ENCODE data around the gene REXO1. TPM values are rescaled to one million over a fixed set of nuclear protein-coding genes. Genes with fewer than 3 reads are reported as not detected.

REXO1 gene
- total and polyA plus RNA-seq, 9 of the 15 experiments (the other 6 are each of a cell fraction or from before 2014, with no cell fraction given) = 0.04 to 63.3 (median 15.8) TPM

GRCh38 chr19:1826557-1827521, 21.4 kb downstream of the REXO1 start:
- peaks cover 79% of the 10 kb centered on the region; the same call in 2 of the 3 replicates for H3K36me3 ChIP-seq (ENCODE audit: control insufficient read depth, insufficient read depth, low read length)
- ATAC-seq (peak; percentile 78), DNase-seq (ENCODE audit: extremely low read depth in 1 of 4, low spot score in 3 of 4) (peak; percentile 80 to 86 (median 84)), FAIRE-seq (peak; percentile 82)
- peak overlapping the region; percentile 21; the same call in 1 of the 2 replicates for H2AFZ ChIP-seq (ENCODE audit: low read depth, low read length)
- 8% methylated on average over 37 of the region's 63 CpGs for WGBS (ENCODE audit: insufficient coverage, low coverage, missing lambda C conversion rate)
- H3K4me2 ChIP-seq (ENCODE audit: insufficient read depth, low read length) = peak overlapping the region; percentile 83
- no peaks in the 10 kb centered on the region for H3K9me1 ChIP-seq (ENCODE audit: control insufficient read depth, insufficient read depth, low read length)
- H3K9me3 ChIP-seq (replicated peaks; ENCODE audit: control insufficient read depth, insufficient read depth, low read depth, low read length) = no peaks in the 10 kb centered on the region
- no peaks in the 10 kb centered on the region for H3K27me3 ChIP-seq (ENCODE audit: control insufficient read depth in 2 of 2, insufficient read depth in 2 of 2, low read length in 2 of 2)
- ChIA-PET POLR2A (interaction anchor here (0.5 to 3.7 kb wide), 11 partner anchors 9 to 920 kb away, joined by 3 to 27 read pairs (median 4); no protein-coding TSS in a partner anchor), CTCF (ENCODE audit: low intra/inter-chr PET ratio) (interaction anchor here (0.8 to 2.3 kb wide), 3 partner anchors 31 to 280 kb away, joined by 3 to 12 read pairs (median 11); no protein-coding TSS in a partner anchor)
- H3K4me3 ChIP-seq = peak overlapping the region; percentile 42
- TSS peak; percentile 34 for BruUV-seq (replicated peaks)
- peaks cover 11 to 61% of the 10 kb centered on the region in 2 experiments for H3K4me1 ChIP-seq (replicated peaks in 1 of 2; ENCODE audit: control insufficient read depth in 2 of 2, insufficient read depth in 2 of 2, low read length in 2 of 2)
- H3K27ac ChIP-seq (ENCODE audit: extremely low read depth, low read depth, low read length) = peak overlapping the region; percentile 67
- H4K20me1 ChIP-seq (replicated peaks; ENCODE audit: control insufficient read depth, insufficient read depth, low read length) = no peaks in the 10 kb centered on the region
- in situ Hi-C loops (cut with MboI) (no loop called here), intact Hi-C loops (cut with micrococcal nuclease) (loop anchor here (1.0 to 2.0 kb wide), 2 partner anchors 14 to 52 kb away; partner anchors contain the start of gene ATP8B3)
- H3K9ac ChIP-seq (ENCODE audit: insufficient read depth in 1 of 2, low read depth in 2 of 2, low read length in 2 of 2) = peak overlapping the region; percentile 64 to 92
- peaks cover 61% of the 10 kb centered on the region for H3K79me2 ChIP-seq (ENCODE audit: control insufficient read depth, insufficient read depth, low read length)
- TF ChIP-seq PURB (CRISPR knock-in tag; IDR thresholded peaks at IDR 0.05; ENCODE audit: low read depth) = no peak
- 0 out of 2 replicates have a peak, but pooled peaks have one; percentile 5 for TF ChIP-seq NBN (IDR thresholded peaks at IDR 0.05; ENCODE audit: low read depth)
- TF ChIP-seq PTTG1 (tag; IDR thresholded peaks at IDR 0.05; ENCODE audit: low read depth) = no peak
- TF ChIP-seq ZBTB17 (CRISPR knock-in tag; IDR thresholded peaks at IDR 0.05) = no peak
- 0 out of 2 replicates have a peak, but pooled peaks have one; percentile 41 for TF ChIP-seq SUPT5H (IDR thresholded peaks at IDR 0.05)
- 0 out of 4 replicates have a peak, but pooled peaks of 1 of the 2 experiments have one; percentile 26 for TF ChIP-seq NRF1 (conservative IDR thresholded peaks at IDR 0.05 in 1 of 2, IDR thresholded peaks at IDR 0.05 in 1 of 2)
- TF ChIP-seq UBTF (IDR thresholded peaks at IDR 0.05; ENCODE audit: borderline replicate concordance in 1 of 2, low read depth in 2 of 2, low read length in 2 of 2) = peak in 1 of 2 experiments; percentile 74; a peak in 2 of 4 replicates
- TF ChIP-seq POLR2G (IDR thresholded peaks at IDR 0.05; ENCODE audit: low read depth, low read length) = peak; percentile 73
- TF ChIP-seq TCF7 (IDR thresholded peaks at IDR 0.05; ENCODE audit: borderline replicate concordance) = no peak
- TF ChIP-seq NR2C2 (CRISPR knock-in tag; IDR thresholded peaks at IDR 0.05) = no peak
- TF ChIP-seq NR2C2 (tag; IDR thresholded peaks at IDR 0.05) = peak; percentile 34; the same call in 1 of the 2 replicates
- TF ChIP-seq NFIX (CRISPR knock-in tag; IDR thresholded peaks at IDR 0.05; ENCODE audit: low read depth) = no peak
- TF ChIP-seq DNMT1 (IDR thresholded peaks at IDR 0.05) = no peak
- TF ChIP-seq PCBP1 (IDR thresholded peaks at IDR 0.05; ENCODE audit: low read depth, low read length, poor library complexity, severe bottlenecking) = peak; percentile 98
- 0 out of 2 replicates have a peak, but pooled peaks have one; percentile 11 for TF ChIP-seq CREB1 (IDR thresholded peaks at IDR 0.05)
- no peak for TF ChIP-seq CREB1 (CRISPR knock-in tag; IDR thresholded peaks at IDR 0.05)
- TF ChIP-seq ZBTB7A (IDR thresholded peaks at IDR 0.05; ENCODE audit: borderline replicate concordance, control insufficient read depth, low read depth, low read length) = peak; percentile 83; the same call in 1 of the 2 replicates
- peak; percentile 65; the same call in 1 of the 2 replicates for TF ChIP-seq TFAP4 (CRISPR knock-in tag; IDR thresholded peaks at IDR 0.05; ENCODE audit: borderline replicate concordance)

Measured in K562 (cell line).